ENCODE data around the gene ADGRL1. TPM values are rescaled to one million over a fixed set of nuclear protein-coding genes. Genes with fewer than 3 reads are reported as not detected.

ADGRL1 gene
- total RNA-seq, 2 experiments from 2014 or later = 12.5 to 14.0 TPM

DNA sequence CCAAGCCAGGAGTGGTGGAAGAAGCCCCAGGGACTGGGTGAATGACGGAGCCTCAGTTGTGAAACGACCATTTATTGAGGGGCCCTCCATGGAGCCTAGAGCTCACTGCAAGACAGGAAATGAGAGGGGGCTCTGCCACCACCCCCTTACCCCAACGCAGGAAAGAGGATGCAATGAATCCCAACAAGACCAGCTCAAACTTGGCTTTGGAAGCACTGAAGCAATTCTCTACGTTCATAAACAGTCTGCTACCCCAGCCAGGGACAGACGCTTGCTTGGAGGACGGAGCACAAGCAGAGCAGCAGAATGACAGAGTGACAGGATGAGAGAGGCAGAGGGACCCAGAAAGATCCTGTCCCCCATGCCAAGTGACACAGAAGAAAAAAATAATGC, 89.4 kb downstream of the ADGRL1 start:
- Mint-ChIP-seq H3K4me3 (peak overlapping the region; percentile 85), H3K27ac (peak overlapping the region; percentile 69), H3K9me3 (no peaks in the 10 kb centered on the region), H3K27me3 (no peaks in the 10 kb centered on the region), H3K36me3 (ENCODE audit: low read depth) (peaks cover 5% of the 10 kb centered on the region), H3K4me1 (peaks cover 60% of the 10 kb centered on the region)
- ChIA-PET CTCF (interaction anchor here (0.6 to 3.3 kb wide), 3 partner anchors 20 to 140 kb away, joined by 4 to 17 read pairs (median 4); partner anchors contain the start of gene ASF1B), POLR2A (no interaction called here)
- no peak for DNase-seq

- peak overlapping the region; percentile 85 for H3K4me3 Mint-ChIP-seq
- POLR2A ChIA-PET = no interaction called here
These were observed 90.2 kb downstream of the ADGRL1 start for GRCh38 chr19:14115756-14116155.

DNA sequence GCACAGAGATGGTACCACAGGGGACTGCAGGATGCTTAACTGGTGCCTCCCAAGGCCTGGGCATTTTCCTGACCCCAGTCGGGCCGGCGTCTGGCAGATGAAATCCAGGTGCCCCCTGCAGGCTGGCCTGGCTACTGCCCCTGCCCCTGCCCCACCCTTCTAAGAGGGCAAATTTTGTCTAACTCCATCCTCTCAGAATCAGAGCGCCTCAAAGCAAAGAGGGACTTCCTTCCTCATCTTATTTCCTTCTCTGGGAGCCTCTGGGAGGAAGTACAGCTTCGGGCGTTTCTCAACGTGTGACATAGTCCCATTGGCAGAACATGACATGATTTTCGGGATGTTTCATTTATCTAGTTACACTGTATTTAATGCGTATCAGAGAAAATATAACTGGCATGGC, 91.1 kb downstream of the ADGRL1 start:
- no peaks in the 10 kb centered on the region for H3K36me3 Mint-ChIP-seq (ENCODE audit: low read depth)
- H3K9me3 Mint-ChIP-seq = no peaks in the 10 kb centered on the region
- CTCF ChIA-PET = interaction anchor here (0.6 to 3.3 kb wide), 16 partner anchors 12 to 277 kb away, joined by 3 to 17 read pairs (median 5); partner anchors contain the start of genes ASF1B and MISP3
- no peak overlapping the region for H3K27ac Mint-ChIP-seq
- POLR2A ChIA-PET = no interaction called here
- no peak overlapping the region for H3K4me3 Mint-ChIP-seq
- peak; percentile 57 for DNase-seq
- no peaks in the 10 kb centered on the region for H3K27me3 Mint-ChIP-seq
- H3K4me1 Mint-ChIP-seq = peaks cover 58% of the 10 kb centered on the region

More at GRCh38 chr19:14115756-14116155, 90.2 kb downstream of the ADGRL1 start:
- no peak overlapping the region for H3K27ac Mint-ChIP-seq
- H3K27me3 Mint-ChIP-seq = no peaks in the 10 kb centered on the region
- no peaks in the 10 kb centered on the region for H3K9me3 Mint-ChIP-seq
- H3K36me3 Mint-ChIP-seq (ENCODE audit: low read depth) = peaks cover 3% of the 10 kb centered on the region
- peaks cover 61% of the 10 kb centered on the region for H3K4me1 Mint-ChIP-seq
- DNase-seq = no peak
- CTCF ChIA-PET = interaction anchor here (0.6 to 3.3 kb wide), 11 partner anchors 9 to 276 kb away, joined by 3 to 17 read pairs (median 4); partner anchors contain the start of gene ASF1B

DNA sequence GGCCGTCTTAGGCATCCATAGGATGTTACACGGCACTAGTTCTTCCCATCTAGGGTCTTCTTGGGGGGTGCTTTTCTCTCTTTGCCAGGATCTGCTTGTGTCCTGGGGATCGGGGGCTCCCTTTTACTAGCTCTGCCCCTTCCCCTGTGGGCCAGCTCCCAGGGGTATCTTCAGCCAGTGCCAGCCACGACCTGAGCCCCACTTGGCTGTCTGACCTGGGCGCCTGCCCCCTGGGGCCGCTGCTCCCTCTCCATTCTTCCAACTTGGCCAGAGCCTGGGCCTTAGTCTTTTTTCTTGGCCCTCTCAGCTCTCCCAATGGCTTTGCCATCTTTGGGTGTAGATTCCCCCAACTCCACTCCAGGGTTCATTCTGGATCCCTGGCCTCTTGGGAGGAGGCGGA, 91.5 kb downstream of the ADGRL1 start:
- no peaks in the 10 kb centered on the region for H3K36me3 Mint-ChIP-seq (ENCODE audit: low read depth)
- ChIA-PET POLR2A (no interaction called here), CTCF (interaction anchor here (0.7 to 3.2 kb wide), 10 partner anchors 11 to 255 kb away, joined by 3 to 15 read pairs (median 6); partner anchors contain the start of genes ASF1B and MISP3)
- no peak overlapping the region for H3K4me3 Mint-ChIP-seq
- H3K4me1 Mint-ChIP-seq = peaks cover 57% of the 10 kb centered on the region
- H3K9me3 Mint-ChIP-seq = no peaks in the 10 kb centered on the region
- H3K27me3 Mint-ChIP-seq = no peaks in the 10 kb centered on the region
- no peak for DNase-seq
- H3K27ac Mint-ChIP-seq = no peak overlapping the region

DNA sequence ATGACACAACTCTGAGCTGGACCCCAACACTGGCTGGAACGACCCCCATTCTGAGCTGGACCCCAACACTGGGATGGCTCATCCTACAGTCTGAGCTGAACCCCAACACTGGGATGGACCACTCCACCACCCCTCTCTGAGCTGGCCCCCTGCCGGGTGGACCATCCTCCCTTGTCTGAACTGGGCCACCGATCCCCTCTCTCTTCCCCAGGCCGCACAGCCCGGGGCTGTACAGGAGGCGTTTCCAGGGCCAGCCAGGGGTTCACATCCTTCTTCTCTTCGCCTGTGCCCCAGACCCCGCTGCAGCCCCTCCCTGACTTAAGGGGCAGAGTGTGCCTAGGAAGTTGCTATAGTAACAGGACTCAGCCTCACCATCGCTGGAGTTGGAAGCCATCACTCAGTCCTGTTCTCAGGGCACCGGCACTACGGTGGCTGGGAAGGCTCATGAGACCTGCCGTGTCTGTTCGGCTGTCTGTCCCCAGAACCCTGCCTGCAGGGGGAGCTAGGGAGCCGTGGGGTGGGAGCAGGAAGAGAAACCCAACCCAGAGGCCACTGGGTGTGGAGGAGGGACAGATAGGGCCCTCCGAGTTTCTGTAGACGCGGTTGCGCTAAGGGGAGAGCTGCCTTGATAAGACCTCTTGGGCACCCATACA, 92.1 kb downstream of the ADGRL1 start:
- Mint-ChIP-seq H3K4me1 (peaks cover 53% of the 10 kb centered on the region), H3K9me3 (no peaks in the 10 kb centered on the region), H3K27me3 (no peaks in the 10 kb centered on the region), H3K4me3 (no peak overlapping the region), H3K36me3 (ENCODE audit: low read depth) (no peaks in the 10 kb centered on the region), H3K27ac (no peak overlapping the region)
- ChIA-PET POLR2A (no interaction called here), CTCF (interaction anchor here (0.6 to 3.2 kb wide), 12 partner anchors 9 to 255 kb away, joined by 3 to 15 read pairs (median 6); partner anchors contain the start of genes ASF1B and MISP3)
- DNase-seq = peak; percentile 45

- H3K4me1 Mint-ChIP-seq = peaks cover 47% of the 10 kb centered on the region
- no peak overlapping the region for H3K4me3 Mint-ChIP-seq
- H3K9me3 Mint-ChIP-seq = no peaks in the 10 kb centered on the region
- DNase-seq = no peak
- H3K36me3 Mint-ChIP-seq (ENCODE audit: low read depth) = no peaks in the 10 kb centered on the region
- ChIA-PET CTCF (interaction anchor here (0.6 to 3.2 kb wide), 9 partner anchors 8 to 254 kb away, joined by 3 to 15 read pairs (median 3); partner anchors contain the start of genes ASF1B and MISP3), POLR2A (no interaction called here)
- H3K27me3 Mint-ChIP-seq = no peaks in the 10 kb centered on the region
- H3K27ac Mint-ChIP-seq = no peak overlapping the region
These were observed 93.1 kb downstream of the ADGRL1 start for GRCh38 chr19:14112809-14113385.

GRCh38 chr19:14112051-14112808, 93.7 kb downstream of the ADGRL1 start:
- Mint-ChIP-seq H3K36me3 (ENCODE audit: low read depth) (no peaks in the 10 kb centered on the region), H3K27ac (peak overlapping the region; percentile 31), H3K9me3 (no peaks in the 10 kb centered on the region), H3K4me1 (peaks cover 47% of the 10 kb centered on the region), H3K27me3 (no peaks in the 10 kb centered on the region), H3K4me3 (no peak overlapping the region)
- POLR2A ChIA-PET = no interaction called here
- DNase-seq = no peak
- CTCF ChIA-PET = interaction anchor here (1.2 to 3.2 kb wide), 5 partner anchors 11 to 39 kb away, joined by 3 to 15 read pairs (median 6); partner anchors contain the start of genes ASF1B and MISP3

GRCh38 chr19:14111486-14111885, 94.5 kb downstream of the ADGRL1 start:
- Mint-ChIP-seq H3K4me3 (no peak overlapping the region), H3K27ac (no peak overlapping the region)
- CTCF ChIA-PET = interaction anchor here (1.4 kb wide), 1 partner anchor 20 kb away, joined by 3 read pairs; no protein-coding TSS in a partner anchor

DNA sequence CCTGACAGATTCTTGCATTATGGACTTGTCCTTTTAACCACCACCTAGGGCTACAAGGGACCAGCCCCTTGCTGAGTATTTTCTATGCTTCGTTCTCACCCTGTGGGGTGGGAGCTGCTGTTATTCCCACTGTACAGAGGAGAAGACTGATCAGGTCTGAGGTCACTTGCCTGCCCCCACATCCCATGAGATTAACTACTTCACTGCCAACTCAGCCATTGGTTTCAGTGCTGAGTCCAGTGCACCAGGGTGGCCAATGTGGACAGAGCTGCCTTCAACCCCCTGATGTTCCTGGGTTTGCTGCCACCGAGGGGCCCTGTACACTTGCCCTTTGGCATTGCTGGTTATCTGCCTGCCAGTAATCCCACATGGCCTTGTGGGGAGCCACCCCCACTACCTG, 95.3 kb downstream of the ADGRL1 start:
- POLR2A ChIA-PET = no interaction called here
- Mint-ChIP-seq H3K27me3 (no peaks in the 10 kb centered on the region), H3K36me3 (ENCODE audit: low read depth) (peaks cover 3% of the 10 kb centered on the region), H3K27ac (no peak overlapping the region), H3K4me1 (peaks cover 33% of the 10 kb centered on the region), H3K9me3 (no peaks in the 10 kb centered on the region), H3K4me3 (no peak overlapping the region)
- no peak for DNase-seq
- CTCF ChIA-PET = interaction anchor here (0.9 kb wide), 1 partner anchor 26 kb away, joined by 5 read pairs; the partner anchor contains the start of gene ASF1B

More at GRCh38 chr19:14111486-14111885, 94.5 kb downstream of the ADGRL1 start:
- no peaks in the 10 kb centered on the region for H3K9me3 Mint-ChIP-seq
- no peaks in the 10 kb centered on the region for H3K27me3 Mint-ChIP-seq
- H3K36me3 Mint-ChIP-seq (ENCODE audit: low read depth) = no peaks in the 10 kb centered on the region
- POLR2A ChIA-PET = no interaction called here
- H3K4me1 Mint-ChIP-seq = peaks cover 41% of the 10 kb centered on the region
- DNase-seq = no peak

GRCh38 chr19:14107581-14108461, 98.1 kb downstream of the ADGRL1 start:
- no peak for DNase-seq
- no peak overlapping the region for H3K4me3 Mint-ChIP-seq
- CTCF ChIA-PET = interaction anchor here (1.1 to 3.4 kb wide), 2 partner anchors 12 to 29 kb away, joined by 3 to 9 read pairs; partner anchors contain the start of gene ASF1B
- no peaks in the 10 kb centered on the region for H3K27me3 Mint-ChIP-seq
- H3K4me1 Mint-ChIP-seq = peaks cover 14% of the 10 kb centered on the region
- peaks cover 8% of the 10 kb centered on the region for H3K36me3 Mint-ChIP-seq (ENCODE audit: low read depth)
- no peaks in the 10 kb centered on the region for H3K9me3 Mint-ChIP-seq
- POLR2A ChIA-PET = no interaction called here
- no peak overlapping the region for H3K27ac Mint-ChIP-seq

DNA sequence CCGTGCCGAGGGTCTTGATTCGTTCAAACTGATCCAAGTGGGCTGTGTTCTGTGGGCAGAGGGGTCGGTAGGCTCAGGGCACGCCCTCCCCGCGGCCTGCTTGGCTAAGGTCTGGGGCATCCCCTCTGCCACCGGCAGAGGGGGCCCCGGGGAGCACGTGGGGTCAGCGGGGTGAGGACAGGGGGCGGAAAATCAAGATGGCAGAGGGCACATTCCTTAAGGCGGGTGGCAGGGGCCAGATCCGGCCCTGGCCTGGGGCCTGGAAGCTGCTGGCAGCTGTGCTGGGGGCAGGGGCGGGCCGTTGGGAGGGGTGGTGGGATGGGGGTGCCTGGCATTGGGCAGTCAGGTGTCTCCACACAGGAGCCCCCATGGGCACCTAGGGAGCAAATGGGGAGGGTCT, 99.1 kb downstream of the ADGRL1 start:
- CTCF ChIA-PET = interaction anchor here (1.0 to 3.4 kb wide), 3 partner anchors 9 to 30 kb away, joined by 3 to 9 read pairs (median 3); partner anchors contain the start of gene ASF1B

DNA sequence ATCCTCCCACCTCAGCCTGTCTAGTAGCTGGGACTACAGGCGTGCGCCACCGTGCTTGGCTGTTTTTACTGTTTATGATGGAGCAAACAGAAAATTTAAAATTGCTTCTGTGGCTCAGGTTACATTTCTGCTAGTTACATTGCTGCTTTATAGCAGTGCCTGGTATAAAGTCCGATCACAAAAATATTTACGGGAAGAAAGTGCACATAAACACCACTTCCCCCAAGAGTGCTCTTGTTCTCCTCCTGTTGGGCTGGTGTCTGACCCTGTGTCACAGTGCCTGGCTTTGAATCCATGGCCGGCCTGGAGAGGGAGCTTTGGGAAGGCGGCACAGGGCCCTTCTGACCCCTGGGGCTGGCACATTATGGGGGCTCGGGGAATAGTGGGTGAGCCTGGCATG, 100.3 kb downstream of the ADGRL1 start:
- POLR2A ChIA-PET = interaction anchor here (0.7 kb wide), 1 partner anchor 352 kb away, joined by 4 read pairs; no protein-coding TSS in a partner anchor
- CTCF ChIA-PET = interaction anchor here (1.0 to 3.4 kb wide), 3 partner anchors 10 to 31 kb away, joined by 3 to 9 read pairs (median 3); partner anchors contain the start of gene ASF1B
- peaks cover 3% of the 10 kb centered on the region for H3K4me1 Mint-ChIP-seq

More for the DNA sequence above, 99.1 kb downstream of the ADGRL1 start:
- DNase-seq = no peak
- no peaks in the 10 kb centered on the region for H3K9me3 Mint-ChIP-seq
- POLR2A ChIA-PET = no interaction called here
- H3K36me3 Mint-ChIP-seq (ENCODE audit: low read depth) = peaks cover 8% of the 10 kb centered on the region
- H3K4me3 Mint-ChIP-seq = no peak overlapping the region
- peaks cover 7% of the 10 kb centered on the region for H3K4me1 Mint-ChIP-seq
- no peak overlapping the region for H3K27ac Mint-ChIP-seq
- no peaks in the 10 kb centered on the region for H3K27me3 Mint-ChIP-seq

More for the DNA sequence above, 100.3 kb downstream of the ADGRL1 start:
- no peak for DNase-seq
- Mint-ChIP-seq H3K36me3 (ENCODE audit: low read depth) (peaks cover 11% of the 10 kb centered on the region), H3K27me3 (no peaks in the 10 kb centered on the region), H3K27ac (no peak overlapping the region), H3K9me3 (no peaks in the 10 kb centered on the region), H3K4me3 (no peak overlapping the region)

Measured in activated CD4-positive, alpha-beta T cell treated with anti-CD3 and anti-CD28 coated beads, Interleukin-2, amount 10 ng/mL, durations not matched to agents 7 days and 5 days (primary cell).